ENCODE data around the gene ATP6V1B1. TPM values are rescaled to one million over a fixed set of nuclear protein-coding genes. Genes with fewer than 3 reads are reported as not detected.

The ATP6V1B1 gene
- total and polyA plus RNA-seq, 9 of the 15 experiments (the other 6 are each of a cell fraction or from before 2014, with no cell fraction given): not detected

DNA sequence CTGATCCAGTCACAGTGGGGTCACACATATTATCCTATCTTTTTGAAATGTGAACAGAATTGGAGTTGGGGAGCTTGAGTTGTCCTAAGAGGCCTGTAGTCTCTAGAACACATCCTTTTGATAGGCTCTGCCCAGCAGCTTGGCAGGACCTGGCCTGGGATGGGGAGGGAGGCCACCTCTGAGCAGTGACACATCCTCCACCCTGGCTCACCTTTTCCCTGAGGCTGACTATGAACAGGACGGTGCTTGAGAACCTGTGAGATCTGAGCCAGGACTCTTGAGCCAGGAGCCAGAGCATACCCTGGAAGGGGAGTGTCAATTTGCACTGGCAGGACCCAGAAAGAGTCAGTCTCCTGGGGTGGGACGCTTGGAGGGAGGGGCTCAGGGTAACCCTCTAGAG is 17.7 kb upstream of the ATP6V1B1 start (continued):
- no peak for TF ChIP-seq E2F8 (IDR thresholded peaks at IDR 0.05; ENCODE audit: low read depth, partially characterized antibody)
- TF ChIP-seq, protein P1, sequence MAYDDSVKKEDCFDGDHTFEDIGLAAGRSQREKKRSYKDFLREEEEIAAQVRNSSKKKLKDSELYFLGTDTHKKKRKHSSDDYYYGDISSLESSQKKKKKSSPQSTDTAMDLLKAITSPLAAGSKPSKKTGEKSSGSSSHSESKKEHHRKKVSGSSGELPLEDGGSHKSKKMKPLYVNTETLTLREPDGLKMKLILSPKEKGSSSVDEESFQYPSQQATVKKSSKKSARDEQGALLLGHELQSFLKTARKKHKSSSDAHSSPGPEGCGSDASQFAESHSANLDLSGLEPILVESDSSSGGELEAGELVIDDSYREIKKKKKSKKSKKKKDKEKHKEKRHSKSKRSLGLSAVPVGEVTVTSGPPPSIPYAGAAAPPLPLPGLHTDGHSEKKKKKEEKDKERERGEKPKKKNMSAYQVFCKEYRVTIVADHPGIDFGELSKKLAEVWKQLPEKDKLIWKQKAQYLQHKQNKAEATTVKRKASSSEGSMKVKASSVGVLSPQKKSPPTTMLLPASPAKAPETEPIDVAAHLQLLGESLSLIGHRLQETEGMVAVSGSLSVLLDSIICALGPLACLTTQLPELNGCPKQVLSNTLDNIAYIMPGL (CRISPR knock-in tag; IDR thresholded peaks at IDR 0.05): no peak
- TF ChIP-seq RB1 (IDR thresholded peaks at IDR 0.05; ENCODE audit: low read depth): no peak
- no peak for TF ChIP-seq ARHGAP35 (IDR thresholded peaks at IDR 0.05; ENCODE audit: partially characterized antibody)
- no peak for TF ChIP-seq ELF2 (CRISPR knock-in tag; IDR thresholded peaks at IDR 0.05)
- no peak for TF ChIP-seq E2F4 (CRISPR knock-in tag; IDR thresholded peaks at IDR 0.05; ENCODE audit: low read depth)
